Uterus (tissue), 4 donors: ENCODE measurements around the gene PFKFB4. TPM values are rescaled to one million over a fixed set of nuclear protein-coding genes. Genes with fewer than 3 reads are reported as not detected.

ENCODE experiments used
- DNase-seq, 2 donors: peaks; one replicate each; pipeline ENCODE4 v3.0.0-alpha.2; 2019 to 2020
- H3K27ac ChIP-seq, 2 donors: fragments of 200-600 bp; sonication (generic); 1 replicate in 1 of 2; 2 replicates in 1 of 2; pipeline ENCODE4 v1.5.1; 2016 to 2018
- H3K27me3 ChIP-seq, 2 donors: fragments of 200-600 bp; sonication (generic); one replicate each; pipeline ENCODE4 v1.5.1; 2018 to 2019; ENCODE audit warnings: control low read depth in 1 of 2
- H3K36me3 ChIP-seq, 2 donors: fragments of 200-600 bp; sonication (generic); one replicate each; pipeline ENCODE4 v1.5.1; 2019; ENCODE audit warnings: control low read depth in 1 of 2
- H3K4me1 ChIP-seq, 2 donors: fragments of 200-600 bp; sonication (generic); one replicate each; pipeline ENCODE4 v1.5.1; 2018 to 2019; ENCODE audit warnings: control low read depth in 1 of 2
- H3K4me3 ChIP-seq, 2 donors: fragments of 200-600 bp; sonication (generic); 1 replicate in 1 of 2; 2 replicates in 1 of 2; pipeline ENCODE4 v1.5.1; 2018 to 2019; ENCODE audit warnings: mild to moderate bottlenecking in 1 of 2
- H3K9me3 ChIP-seq, 2 donors: fragments of 200-600 bp; sonication (generic); one replicate each; pipeline ENCODE4 v1.5.1; 2019; ENCODE audit warnings: control low read depth in 1 of 2
- CTCF ChIP-seq, 4 experiments: fragments of 200-600 bp in 2 of 4; fragments of 450-650 bp in 2 of 4; sonication (generic) in 2 of 4; IDR thresholded peaks; one replicate each; pipeline ENCODE4 v1.5.1; 2016 to 2019; ENCODE audit warnings: antibody characterized with exemption in 4 of 4, mild to moderate bottlenecking in 2 of 4, moderate library complexity in 1 of 4
- intact Hi-C: fragments of 100-400 bp; cut with DNase I; formaldehyde crosslinking; loops from one replicate; pipeline ENCODE4 v1.15.1; 2023; ENCODE audit warnings: low total_unique reads
- microRNA counts, 2 donors: library from miRNA; unstranded; fragments of <30 nt; microRNA quantifications; one replicate each; lab custom pipeline; 2016 to 2017
- microRNA-seq: library from miRNA; unstranded; fragments of <30 nt; microRNA quantifications from one replicate; pipeline ENCODE4, GENCODE V29; 2016; ENCODE audit warnings: borderline microRNAs expressed, borderline replicate concordance
- small RNA-seq: library from RNA; depleted of rRNA; stranded (forward); fragments of <200 nt; gene quantifications from one replicate; pipeline ENCODE3, GENCODE V24; 2016
- total RNA-seq, 4 donors: library from RNA; depleted of rRNA in 3 of 4; stranded (reverse); fragments of >200 nt in 3 of 4; gene quantifications; one replicate each; pipeline versions ENCODE4 v1.1.0 to v1.2.4, GENCODE V29; 2014 to 2023
- donor health status: DM: yes; HTN: yes; CAD: no.

Gene PFKFB4
- total RNA-seq, 4 donors from 2014 or later: 3.2 to 11.5 (median 10.1) TPM

GRCh38 chr3:48468329-48468731 lies 88.3 kb downstream of the PFKFB4 start:
- Histone ChIP-seq H3K36me3 (no peaks in the 10 kb centered on the region), H3K27me3 (no peaks in the 10 kb centered on the region), H3K4me1 (peaks cover 10 to 28% of the 10 kb centered on the region in 2 donors), H3K4me3 (no peak overlapping the region), H3K9me3 (no peaks in the 10 kb centered on the region), H3K27ac (peak overlapping the region; percentile 99 to 100)
- no peak for DNase-seq
- TF ChIP-seq CTCF (IDR thresholded peaks at IDR 0.05): no peak
- intact Hi-C loops: loop anchor here (5.0 kb wide), 1 partner anchor 79 kb away; no protein-coding TSS in a partner anchor

MicroRNAs encoded within 50 kb of the gene (microRNA counts, 767-probe panel; counts per million panel counts)
- microRNA hsa-miR-711 (lab: Ali Mortazavi, UCI): 0 counts per million in 2 donors

Small RNA genes within 50 kb of the gene (microRNA-seq; reads per million reads assigned to microRNA genes)
- not detected for gene MIR6823
- not detected for gene MIR711

Small RNA genes within 50 kb of the gene (small RNA-seq; reads per million reads assigned to genes)
- not detected for gene MIR6823

Other genes with a start within 250 kb of the PFKFB4 start
- not detected for gene SPINK8, start 223.1 kb downstream of the PFKFB4 start, total RNA-seq
- gene FBXW12, start 184.6 kb downstream of the PFKFB4 start, total RNA-seq: under 1 TPM in 2 of 4 donors, not detected in 2; 0.37 to 0.55 TPM
- 100 to 1,000 TPM in 1 of 4 donors, 10 to 100 TPM in 3; 23.5 to 133 (median 60.9) TPM for gene PLXNB1, start 126.7 kb downstream of the PFKFB4 start, total RNA-seq
- gene CCDC51, start 116.7 kb downstream of the PFKFB4 start, total RNA-seq: 10 to 100 TPM in 2 of 4 donors, 1 to 10 TPM in 2; 2.6 to 11.1 (median 7.8) TPM
- gene TMA7, start 116.5 kb downstream of the PFKFB4 start, total RNA-seq: 100 to 1,000 TPM in 3 of 4 donors, 10 to 100 TPM in 1; 94.8 to 195 (median 141) TPM
- 10 to 100 TPM in 1 of 4 donors, 1 to 10 TPM in 3; 5.3 to 11.5 (median 7.5) TPM for gene ATRIP, start 110.1 kb downstream of the PFKFB4 start, total RNA-seq
- 100 to 1,000 TPM in 1 of 4 donors, 10 to 100 TPM in 3; 52.4 to 210 (median 72.8) TPM for gene SHISA5, start 52.6 kb downstream of the PFKFB4 start, total RNA-seq
- under 1 TPM in 1 of 4 donors, not detected in 3; 0.49 TPM for gene UCN2, start 7.0 kb upstream of the PFKFB4 start, total RNA-seq
- 10 to 100 TPM in 3 of 4 donors, under 1 TPM in 1; 0.88 to 21.6 (median 19.1) TPM for gene COL7A1, start 38.5 kb upstream of the PFKFB4 start, total RNA-seq
- 100 to 1,000 TPM in 3 of 4 donors, 10 to 100 TPM in 1; 54.4 to 409 (median 155) TPM for gene UQCRC1, start 52.8 kb upstream of the PFKFB4 start, total RNA-seq
- gene TMEM89, start 65.0 kb upstream of the PFKFB4 start, total RNA-seq: not detected
- gene SLC26A6, start 78.7 kb upstream of the PFKFB4 start, total RNA-seq: 10 to 100 TPM in 3 of 4 donors, under 1 TPM in 1; 0.59 to 98.1 (median 15.2) TPM
- gene CELSR3, start 106.1 kb upstream of the PFKFB4 start, total RNA-seq: 1 to 10 TPM in 2 of 4 donors, under 1 TPM in 1, not detected in 1; under 0.01 to 3.4 (median 1.3) TPM
- 10 to 100 TPM; 11.0 to 48.9 (median 25.6) TPM for gene NCKIPSD, start 129.1 kb upstream of the PFKFB4 start, total RNA-seq
- gene IP6K2, start 160.4 kb upstream of the PFKFB4 start, total RNA-seq: 10 to 100 TPM; 45.6 to 91.7 (median 78.0) TPM